K562 (cell line): ENCODE results near the gene NTM. TPM values are rescaled to one million over a fixed set of nuclear protein-coding genes. Genes with fewer than 3 reads are reported as not detected.

Experiments
- ATAC-seq: fragments of 200-7000 bp; cut with Tn5 transposase; 3 replicates; pipeline ENCODE4 v1.9.1; 2020; ENCODE audit warnings: moderate library complexity
- BruUV-seq: library from RNA; stranded (reverse); fragments of 400-500 nt; replicated peaks from 2 replicates; lab custom pipeline; 2021; lab: Mats Ljungman, UMichigan
- CTCF ChIA-PET: fragments of 300-600 bp; formaldehyde crosslinking; extraction: SDS; loops from one replicate; lab custom pipeline; 2021; ENCODE audit warnings: low intra/inter-chr PET ratio; lab: Yijun Ruan, JAX
- POLR2A ChIA-PET: fragments of 300-600, 350-650 bp; sonication (Branson Sonifier 250); formaldehyde crosslinking; extraction: SDS; loops from one replicate; lab custom pipeline; 2021; ENCODE audit warnings: antibody characterized with exemption, inconsistent platforms; lab: Yijun Ruan, JAX
- DNase-seq, 4 experiments: peaks; one replicate each; pipeline versions ENCODE4 v3.0.0 to v3.0.0-alpha.2; 2011 to 2018; ENCODE audit warnings: low spot score in 3 of 4, mixed read lengths in 3 of 4; ENCODE audit errors: extremely low read depth in 1 of 4
- FAIRE-seq: peaks from 2 replicates; lab custom pipeline; 2011; peaks lifted over from hg19 to GRCh38; lab: Jason Lieb, UNC
- H2AFZ ChIP-seq: 2 replicates; pipeline ENCODE4 v1.6.0; 2011; ENCODE audit warnings: low read depth, low read length, control low read depth, inconsistent platforms
- H3K27ac ChIP-seq: fragments of 200-600 bp; 3 replicates; pipeline ENCODE4 v1.8.0; 2011; ENCODE audit warnings: low read depth, mild to moderate bottlenecking, control low read depth, inconsistent platforms, low read length, moderate library complexity, mixed read lengths; ENCODE audit errors: extremely low read depth
- H3K27me3 ChIP-seq, 2 experiments: fragments of 300-600 bp in 1 of 2; 2 replicates in 1 of 2; 3 replicates in 1 of 2; pipeline versions ENCODE4 v1.6.0 to v1.8.0; 2011; ENCODE audit warnings: inconsistent platforms in 2 of 2, low read length in 2 of 2, mild to moderate bottlenecking in 1 of 2, mixed read lengths in 1 of 2, moderate library complexity in 1 of 2; ENCODE audit not compliant: control insufficient read depth in 2 of 2, insufficient read depth in 2 of 2
- H3K36me3 ChIP-seq: fragments of 300-600 bp; 3 replicates; pipeline ENCODE4 v1.8.0; 2011; ENCODE audit warnings: mild to moderate bottlenecking, low read length, inconsistent platforms; ENCODE audit not compliant: control insufficient read depth, insufficient read depth
- H3K4me1 ChIP-seq, 2 experiments: fragments of 200-600 bp in 1 of 2; replicated peaks in 1 of 2; 2 replicates in 1 of 2; 3 replicates in 1 of 2; pipeline versions ENCODE4 v1.5.1 to v1.8.0; 2011; ENCODE audit warnings: inconsistent platforms in 2 of 2, low read length in 2 of 2, mild to moderate bottlenecking in 1 of 2, mixed read lengths in 1 of 2, moderate library complexity in 1 of 2; ENCODE audit not compliant: control insufficient read depth in 2 of 2, insufficient read depth in 2 of 2
- H3K4me2 ChIP-seq: 2 replicates; pipeline ENCODE4 v1.6.1; 2011; ENCODE audit warnings: low read length, control low read depth, inconsistent platforms, mixed read lengths; ENCODE audit not compliant: insufficient read depth
- H3K4me3 ChIP-seq: fragments of 200-600 bp; sonication (generic), shearing (Covaris generic); 2 replicates; pipeline ENCODE4 v1.5.1; 2016; ENCODE audit warnings: control low read depth, inconsistent platforms
- H3K79me2 ChIP-seq: fragments of 200-600 bp; 3 replicates; pipeline ENCODE4 v1.8.0; 2011; ENCODE audit warnings: low read length, inconsistent platforms; ENCODE audit not compliant: control insufficient read depth, insufficient read depth
- H3K9ac ChIP-seq, 2 experiments: 2 replicates each; pipeline versions ENCODE4 v1.6.0 to v1.6.1; 2011; ENCODE audit warnings: low read depth in 2 of 2, low read length in 2 of 2, control low read depth in 1 of 2, inconsistent platforms in 1 of 2, mild to moderate bottlenecking in 1 of 2, mixed read lengths in 1 of 2; ENCODE audit not compliant: insufficient read depth in 1 of 2
- H3K9me1 ChIP-seq: one replicate; pipeline ENCODE4 v1.6.0; 2011; ENCODE audit warnings: inconsistent platforms, mild to moderate bottlenecking, low read length, moderate library complexity; ENCODE audit not compliant: control insufficient read depth, insufficient read depth
- H3K9me3 ChIP-seq: replicated peaks from 2 replicates; pipeline ENCODE4 v1.5.1; 2011; ENCODE audit warnings: low read depth, low read length, inconsistent platforms; ENCODE audit not compliant: control insufficient read depth, insufficient read depth
- H4K20me1 ChIP-seq: replicated peaks from 2 replicates; pipeline ENCODE4 v1.6.1; 2011; ENCODE audit warnings: low read length, inconsistent platforms, mixed read lengths; ENCODE audit not compliant: control insufficient read depth, insufficient read depth
- FOS ChIP-seq: IDR thresholded peaks from 3 replicates; pipeline ENCODE4 v1.6.1; 2011; ENCODE audit not compliant: insufficient read length; ENCODE audit errors: extremely low read depth
- IRF2 ChIP-seq: sonication (generic); formaldehyde crosslinking; IDR thresholded peaks from 2 replicates; pipeline ENCODE4 v1.8.1; 2022; ENCODE audit warnings: mild to moderate bottlenecking, missing genetic modification reagents
- NR0B1 ChIP-seq: fragments of 450-650 bp; IDR thresholded peaks from one replicate; pipeline ENCODE4 v1.6.1; 2018; ENCODE audit warnings: mild to moderate bottlenecking, moderate library complexity; ENCODE audit not compliant: partially characterized antibody
- PCBP2 ChIP-seq: fragments of 200-400 bp; formaldehyde crosslinking; IDR thresholded peaks from 2 replicates; pipeline ENCODE4 v1.6.1; 2018; ENCODE audit warnings: low read length, low read depth, mild to moderate bottlenecking, moderate library complexity; ENCODE audit not compliant: poor library complexity, severe bottlenecking
- SMARCA5 ChIP-seq: fragments of 450-650 bp; IDR thresholded peaks from 2 replicates; pipeline ENCODE4 v1.6.1; 2016
- SRSF3 ChIP-seq: fragments of 200-400 bp; formaldehyde crosslinking; IDR thresholded peaks from 2 replicates; pipeline ENCODE4 v1.6.1; 2016; ENCODE audit warnings: mild to moderate bottlenecking, low read length, moderate library complexity; ENCODE audit not compliant: insufficient read depth
- ZNF121 ChIP-seq: sonication (generic); formaldehyde crosslinking; conservative IDR thresholded peaks from 2 replicates; pipeline ENCODE4 v1.8.0; 2022; ENCODE audit warnings: missing genetic modification reagents
- ZNF197 ChIP-seq: fragments of 200-800 bp; sonication (Bioruptor generic); IDR thresholded peaks from 2 replicates; pipeline ENCODE4 v1.6.1; 2016; ENCODE audit warnings: low read depth, missing genetic modification characterization, missing compliant biosample characterization
- WGBS: fragments of 100-300 bp; shearing (Covaris generic); methylation state at CpG from one replicate; pipeline ENCODE4 v1.1.6; 2016; ENCODE audit warnings: low coverage, mixed read lengths; ENCODE audit not compliant: insufficient coverage; ENCODE audit errors: missing lambda C conversion rate; 5-methylcytosine and 5-hydroxymethylcytosine counted together
- in situ Hi-C: fragments of 300-500 bp; cut with MboI; formaldehyde crosslinking; loops from 4 replicates; pipeline ENCODE4 v1.15.0; 2018; ENCODE audit warnings: inconsistent platforms, mixed read lengths
- intact Hi-C: fragments of 100-400 bp; cut with micrococcal nuclease; formaldehyde crosslinking; loops from 2 replicates; pipeline ENCODE4 v1.14.2; 2022
- polyA plus RNA-seq, 8 experiments: library from polyadenylated mRNA; depleted of rRNA in 4 of 8; stranded (reverse) in 5 of 8; unstranded in 3 of 8; fragments of >200 nt; fragmentation: Nextera tagmentation in 2 of 8; fragmentation: Illumina TruSeq in 1 of 8; extraction: Ambion mirVana in 2 of 8; extraction: Trizol in 1 of 8; gene quantifications; 2 replicates each; pipeline versions ENCODE4 v1.2.1 to v1.2.3, GENCODE V29; 2011 to 2014; ENCODE audit warnings: inconsistent platforms in 1 of 8, missing spikeins in 1 of 8
- total RNA-seq, 7 experiments: library from RNA; depleted of rRNA in 6 of 7; stranded (reverse); fragments of >200 nt in 6 of 7; fragmentation: Illumina TruSeq in 2 of 7; extraction: Trizol in 2 of 7; gene quantifications; 2 replicates each; pipeline versions ENCODE4 v1.2.1 to v1.2.3, GENCODE V29; 2011 to 2021; ENCODE audit warnings: low replicate concordance in 1 of 7
- TF ChIP-seq, protein P1 (sequence below): fragments of 200-400 bp; formaldehyde crosslinking; IDR thresholded peaks from 2 replicates; pipeline ENCODE4 v1.6.1; 2017; ENCODE audit warnings: mild to moderate bottlenecking, low read depth, low read length, moderate library complexity

The NTM gene
- total and polyA plus RNA-seq, 9 of the 15 experiments (the other 6 are each of a cell fraction or from before 2014, with no cell fraction given): not detected

- no peaks in the 10 kb centered on the region for H4K20me1 ChIP-seq
- H3K27ac ChIP-seq: no peak overlapping the region
- no peaks in the 10 kb centered on the region for H3K79me2 ChIP-seq
- WGBS: 0% methylated on average over 4 of the region's 4 CpGs
- no peaks in the 10 kb centered on the region for H3K9me1 ChIP-seq
- H3K9ac ChIP-seq: no peak overlapping the region
- no peak overlapping the region for H3K4me2 ChIP-seq
- CTCF ChIA-PET: no interaction called here
- FAIRE-seq: no peak
- BruUV-seq: no TSS peak
- intact Hi-C loops: no loop called here
- TF ChIP-seq, protein P1, sequence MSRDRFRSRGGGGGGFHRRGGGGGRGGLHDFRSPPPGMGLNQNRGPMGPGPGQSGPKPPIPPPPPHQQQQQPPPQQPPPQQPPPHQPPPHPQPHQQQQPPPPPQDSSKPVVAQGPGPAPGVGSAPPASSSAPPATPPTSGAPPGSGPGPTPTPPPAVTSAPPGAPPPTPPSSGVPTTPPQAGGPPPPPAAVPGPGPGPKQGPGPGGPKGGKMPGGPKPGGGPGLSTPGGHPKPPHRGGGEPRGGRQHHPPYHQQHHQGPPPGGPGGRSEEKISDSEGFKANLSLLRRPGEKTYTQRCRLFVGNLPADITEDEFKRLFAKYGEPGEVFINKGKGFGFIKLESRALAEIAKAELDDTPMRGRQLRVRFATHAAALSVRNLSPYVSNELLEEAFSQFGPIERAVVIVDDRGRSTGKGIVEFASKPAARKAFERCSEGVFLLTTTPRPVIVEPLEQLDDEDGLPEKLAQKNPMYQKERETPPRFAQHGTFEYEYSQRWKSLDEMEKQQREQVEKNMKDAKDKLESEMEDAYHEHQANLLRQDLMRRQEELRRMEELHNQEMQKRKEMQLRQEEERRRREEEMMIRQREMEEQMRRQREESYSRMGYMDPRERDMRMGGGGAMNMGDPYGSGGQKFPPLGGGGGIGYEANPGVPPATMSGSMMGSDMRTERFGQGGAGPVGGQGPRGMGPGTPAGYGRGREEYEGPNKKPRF: no peak
- no peak for TF ChIP-seq NR0B1
- TF ChIP-seq ZNF197 (CRISPR knock-in tag): no peak
- TF ChIP-seq SRSF3: no peak
- no peak for TF ChIP-seq FOS
- TF ChIP-seq SMARCA5: no peak
- TF ChIP-seq ZNF121 (CRISPR knock-in tag): no peak
- TF ChIP-seq IRF2: no peak
- TF ChIP-seq PCBP2: no peak
- TF ChIP-seq, all 486 proteins: peak for 0
- Histone ChIP-seq H3K4me1 (no peaks in the 10 kb centered on the region), H3K9me3 (no peaks in the 10 kb centered on the region), H3K27me3 (no peaks in the 10 kb centered on the region), H3K4me3 (no peak overlapping the region), H2AFZ (no peak overlapping the region), H3K36me3 (no peaks in the 10 kb centered on the region)
- DNase-seq: no peak
- POLR2A ChIA-PET: no interaction called here
- ATAC-seq: no peak
- in situ Hi-C loops: no loop called here
Observed at GRCh38 chr11:132358573-132358953, 988.1 kb downstream of the NTM start.
